Hepatocyte (in vitro differentiated cells): ENCODE results near the gene ACER1. TPM values are rescaled to one million over a fixed set of nuclear protein-coding genes. Genes with fewer than 3 reads are reported as not detected.

ENCODE experiments used
- DNase-seq: peaks from one replicate; pipeline ENCODE4 v3.0.0-alpha.2; 2016; ENCODE audit warnings: low spot score
- H2AFZ ChIP-seq: fragments of 200-600 bp; sonication (generic); 2 replicates; pipeline ENCODE4 v1.6.0; 2016; ENCODE audit warnings: antibody characterized with exemption, mild to moderate bottlenecking
- H3K27ac ChIP-seq: fragments of 200-600 bp; sonication (generic); 2 replicates; pipeline ENCODE4 v1.5.1; 2016; ENCODE audit warnings: mild to moderate bottlenecking
- H3K27me3 ChIP-seq: fragments of 200-600 bp; sonication (generic); 2 replicates; pipeline ENCODE4 v1.6.1; 2016
- H3K36me3 ChIP-seq: fragments of 200-600 bp; sonication (generic); replicated peaks from 2 replicates; pipeline ENCODE4 v1.5.1; 2016; ENCODE audit warnings: low read depth; ENCODE audit not compliant: insufficient read depth
- H3K4me1 ChIP-seq: fragments of 200-600 bp; sonication (generic); 2 replicates; pipeline ENCODE4 v1.5.1; 2016; ENCODE audit warnings: mild to moderate bottlenecking, moderate library complexity; ENCODE audit not compliant: insufficient read depth
- H3K4me2 ChIP-seq: fragments of 200-600 bp; sonication (generic); 2 replicates; pipeline ENCODE4 v1.6.0; 2016
- H3K4me3 ChIP-seq: fragments of 200-600 bp; sonication (generic); 2 replicates; pipeline ENCODE4 v1.5.1; 2016; ENCODE audit warnings: mild to moderate bottlenecking
- H3K79me2 ChIP-seq: fragments of 200-600 bp; sonication (generic); 2 replicates; pipeline ENCODE4 v1.6.0; 2017; ENCODE audit warnings: mild to moderate bottlenecking
- H3K9me2 ChIP-seq: fragments of 200-600 bp; sonication (generic); replicated peaks from 2 replicates; pipeline ENCODE4 v1.6.0; 2017; ENCODE audit warnings: mild to moderate bottlenecking; ENCODE audit not compliant: insufficient read depth
- H3K9me3 ChIP-seq: fragments of 200-600 bp; sonication (generic); 2 replicates; pipeline ENCODE4 v1.5.1; 2016; ENCODE audit warnings: low read depth, mild to moderate bottlenecking
- H4K20me1 ChIP-seq: fragments of 200-600 bp; sonication (generic); 2 replicates; pipeline ENCODE4 v1.6.0; 2016; ENCODE audit warnings: mild to moderate bottlenecking; ENCODE audit not compliant: insufficient read depth, poor library complexity, severe bottlenecking
- CTCF ChIP-seq: fragments of 200-600 bp; sonication (generic); IDR thresholded peaks from 2 replicates; pipeline ENCODE4 v1.5.1; 2016; ENCODE audit warnings: antibody characterized with exemption, mild to moderate bottlenecking; ENCODE audit not compliant: poor library complexity
- EZH2 ChIP-seq: fragments of 200-600 bp; sonication (generic); IDR thresholded peaks from 2 replicates; pipeline ENCODE4 v1.6.1; 2016; ENCODE audit warnings: antibody characterized with exemption, mild to moderate bottlenecking, borderline replicate concordance
- EZH2phosphoT487 ChIP-seq: fragments of 200-600 bp; sonication (generic); IDR thresholded peaks from one replicate; pipeline ENCODE4 v1.6.1; 2018; ENCODE audit warnings: antibody characterized with exemption, mild to moderate bottlenecking, low read depth, moderate library complexity; ENCODE audit not compliant: unreplicated experiment, severe bottlenecking
- WGBS: methylation state at CpG from one replicate; pipeline ENCODE4 v1.1.6; 2016; ENCODE audit warnings: low lambda C conversion rate; ENCODE audit errors: missing lambda C conversion rate; 5-methylcytosine and 5-hydroxymethylcytosine counted together
- polyA plus RNA-seq: library from polyadenylated mRNA; unstranded; fragments of >200 nt; fragmentation: Nextera tagmentation; extraction: Ambion mirVana; gene quantifications from 2 replicates; pipeline ENCODE4 v1.2.1, GENCODE V29; 2016
- total RNA-seq: library from RNA; depleted of rRNA; stranded (reverse); fragments of >200 nt; gene quantifications from 2 replicates; pipeline ENCODE4 v1.2.3, GENCODE V29; 2014

The ACER1 gene
- total and polyA plus RNA-seq, 2 experiments from 2014 or later = not detected

- Histone ChIP-seq H3K9me3 (no peaks in the 10 kb centered on the region), H3K4me3 (no peak overlapping the region), H2AFZ (no peak overlapping the region), H3K27ac (no peak overlapping the region), H4K20me1 (peaks cover 19% of the 10 kb centered on the region), H3K36me3 (no peaks in the 10 kb centered on the region), H3K4me1 (peaks cover 4% of the 10 kb centered on the region), H3K27me3 (no peaks in the 10 kb centered on the region), H3K79me2 (peaks cover 75% of the 10 kb centered on the region), H3K9me2 (no peaks in the 10 kb centered on the region), H3K4me2 (no peak overlapping the region)
- WGBS = 93% methylated on average over 15 of the region's 15 CpGs
- TF ChIP-seq EZH2 (no peak), EZH2phosphoT487 (no peak), CTCF (no peak)
- no peak for DNase-seq
Measured at GRCh38 chr19:6261883-6262282, 71.5 kb downstream of the ACER1 start.

GRCh38 chr19:6260912-6261650 lies 72.3 kb downstream of the ACER1 start:
- Histone ChIP-seq H4K20me1 (peaks cover 19% of the 10 kb centered on the region), H3K9me3 (no peaks in the 10 kb centered on the region), H3K4me1 (peaks cover 4% of the 10 kb centered on the region), H3K36me3 (no peaks in the 10 kb centered on the region), H3K4me2 (no peak overlapping the region), H3K27me3 (no peaks in the 10 kb centered on the region), H3K79me2 (peaks cover 75% of the 10 kb centered on the region), H3K4me3 (no peak overlapping the region), H3K27ac (no peak overlapping the region), H3K9me2 (no peaks in the 10 kb centered on the region), H2AFZ (no peak overlapping the region)
- 88% methylated on average over 30 of the region's 30 CpGs for WGBS
- no peak for TF ChIP-seq EZH2phosphoT487
- peak; percentile 36 for TF ChIP-seq CTCF
- DNase-seq = peak; percentile 54

GRCh38 chr19:6260376-6260775 lies 73.0 kb downstream of the ACER1 start:
- Histone ChIP-seq H3K9me3 (no peaks in the 10 kb centered on the region), H3K36me3 (no peaks in the 10 kb centered on the region), H3K27ac (no peak overlapping the region), H3K9me2 (no peaks in the 10 kb centered on the region), H3K27me3 (no peaks in the 10 kb centered on the region), H3K79me2 (peaks cover 75% of the 10 kb centered on the region), H3K4me2 (no peak overlapping the region), H3K4me1 (peaks cover 4% of the 10 kb centered on the region), H3K4me3 (no peak overlapping the region), H4K20me1 (peaks cover 26% of the 10 kb centered on the region), H2AFZ (no peak overlapping the region)
- WGBS = 95% methylated on average over 9 of the region's 9 CpGs
- TF ChIP-seq EZH2 = no peak
- TF ChIP-seq EZH2phosphoT487 = no peak
- no peak for TF ChIP-seq CTCF
- DNase-seq = no peak
